ENCODE data around the gene CCT7. TPM values are rescaled to one million over a fixed set of nuclear protein-coding genes. Genes with fewer than 3 reads are reported as not detected.

The CCT7 gene
- polyA plus RNA-seq, 1 of the 3 experiments (the other 2 are of a cell fraction), result 369 TPM

- Histone ChIP-seq H3F3A (replicated peaks; ENCODE audit: insufficient read depth) (no peaks in the 10 kb centered on the region), H3K4me1 (ENCODE audit: control insufficient read depth in 1 of 2, insufficient read depth in 2 of 2, low read depth in 1 of 2, low read length in 1 of 2) (no peaks in the 10 kb centered on the region; a peak in 1 of 4 replicates), H3K79me2 (ENCODE audit: insufficient read depth) (no peaks in the 10 kb centered on the region), H3K9ac (no peak overlapping the region), H3K4me2 (no peak overlapping the region), H2AFZ (ENCODE audit: low read depth) (no peak overlapping the region), H3K27ac (ENCODE audit: low read depth in 2 of 2, low read length in 1 of 2) (no peak overlapping the region), H3K9me2 (no peaks in the 10 kb centered on the region), H4K20me1 (ENCODE audit: insufficient read depth) (no peaks in the 10 kb centered on the region), H3K27me3 (ENCODE audit: insufficient read depth) (no peaks in the 10 kb centered on the region), H3K9me3 (no peaks in the 10 kb centered on the region), H3K36me3 (replicated peaks in 1 of 2; ENCODE audit: control insufficient read depth in 1 of 2, insufficient read depth in 2 of 2, low read length in 1 of 2) (no peaks in the 10 kb centered on the region), H3K4me3 (ENCODE audit: low read depth in 2 of 2, low read length in 1 of 2) (no peak overlapping the region)
- no peak for DNase-seq
- WGBS (ENCODE audit: low lambda C conversion rate), result 78% methylated on average over 19 of the region's 22 CpGs
- ChIA-PET CTCF (no interaction called here), POLR2A (no interaction called here)
- no peak for TF ChIP-seq GATA2 (CRISPR knock-in tag; IDR thresholded peaks at IDR 0.05)
- TF ChIP-seq TAF1 (IDR thresholded peaks at IDR 0.05; ENCODE audit: borderline replicate concordance, low read depth, low read length), result no peak
- no peak for TF ChIP-seq FOXM1 (IDR thresholded peaks at IDR 0.05; ENCODE audit: low read depth)
- TF ChIP-seq ZBTB33 (IDR thresholded peaks at IDR 0.05; ENCODE audit: borderline replicate concordance, low read depth), result no peak
- no peak for TF ChIP-seq FOSL2 (IDR thresholded peaks at IDR 0.05; ENCODE audit: borderline replicate concordance, low read depth)
- TF ChIP-seq RCOR1 (IDR thresholded peaks at IDR 0.05; ENCODE audit: low read length), result no peak
- TF ChIP-seq IRF3 (IDR thresholded peaks at IDR 0.05; ENCODE audit: low read depth, low read length), result no peak
Observed at GRCh38 chr2:73269686-73270465, 35.8 kb downstream of the CCT7 start.

GRCh38 chr2:73272270-73272669 is 38.2 kb downstream of the CCT7 start:
- H4K20me1 ChIP-seq (ENCODE audit: insufficient read depth), result no peaks in the 10 kb centered on the region
- no peak overlapping the region for H3K4me3 ChIP-seq (ENCODE audit: low read depth in 2 of 2, low read length in 1 of 2)
- POLR2A ChIA-PET, result interaction anchor here (1.2 kb wide), 1 partner anchor 15 kb away, joined by 6 read pairs; no protein-coding TSS in a partner anchor
- no peak for DNase-seq
- H3K27me3 ChIP-seq (ENCODE audit: insufficient read depth), result no peaks in the 10 kb centered on the region
- CTCF ChIA-PET, result interaction anchor here (0.9 to 1.5 kb wide), 3 partner anchors 18 to 379 kb away, joined by 3 to 5 read pairs (median 3); no protein-coding TSS in a partner anchor
- H3K79me2 ChIP-seq (ENCODE audit: insufficient read depth), result no peaks in the 10 kb centered on the region
- no peak overlapping the region for H3K4me2 ChIP-seq
- H3K9me2 ChIP-seq, result no peaks in the 10 kb centered on the region
- H3K36me3 ChIP-seq (replicated peaks in 1 of 2; ENCODE audit: control insufficient read depth in 1 of 2, insufficient read depth in 2 of 2, low read length in 1 of 2), result no peaks in the 10 kb centered on the region
- H3K27ac ChIP-seq (ENCODE audit: low read depth in 2 of 2, low read length in 1 of 2), result no peak overlapping the region
- no peak overlapping the region for H3K9ac ChIP-seq
- H3F3A ChIP-seq (replicated peaks; ENCODE audit: insufficient read depth), result no peaks in the 10 kb centered on the region
- no peaks in the 10 kb centered on the region for H3K4me1 ChIP-seq (ENCODE audit: control insufficient read depth in 1 of 2, insufficient read depth in 2 of 2, low read depth in 1 of 2, low read length in 1 of 2)
- H2AFZ ChIP-seq (ENCODE audit: low read depth), result no peak overlapping the region
- 83% methylated on average over 1 of the region's 1 CpG for WGBS (ENCODE audit: low lambda C conversion rate)
- H3K9me3 ChIP-seq, result no peaks in the 10 kb centered on the region
- TF ChIP-seq CHD2 (IDR thresholded peaks at IDR 0.05; ENCODE audit: low read length, partially characterized antibody) (no peak), MXI1 (IDR thresholded peaks at IDR 0.05; ENCODE audit: low read depth, low read length) (no peak), FOSL2 (IDR thresholded peaks at IDR 0.05; ENCODE audit: borderline replicate concordance, low read depth) (no peak), SMC3 (IDR thresholded peaks at IDR 0.05; ENCODE audit: low read depth, low read length) (no peak), RFX5 (IDR thresholded peaks at IDR 0.05; ENCODE audit: low read length) (no peak), PBX3 (IDR thresholded peaks at IDR 0.05) (no peak), JUND (IDR thresholded peaks at IDR 0.05) (no peak), NFIC (IDR thresholded peaks at IDR 0.05; ENCODE audit: borderline replicate concordance) (no peak), TCF12 (IDR thresholded peaks at IDR 0.05) (no peak), CTCF (IDR thresholded peaks at IDR 0.05) (no peak), EP300 (IDR thresholded peaks at IDR 0.05; ENCODE audit: borderline replicate concordance in 1 of 2, low read depth in 1 of 2, low read length in 1 of 2) (no peak), NRF1 (IDR thresholded peaks at IDR 0.05; ENCODE audit: low read depth, low read length) (no peak), POLR2AphosphoS5 (IDR thresholded peaks at IDR 0.05; ENCODE audit: low read depth, low read length) (no peak), USF2 (IDR thresholded peaks at IDR 0.05; ENCODE audit: borderline replicate concordance, low read depth, low read length) (no peak), TAF1 (IDR thresholded peaks at IDR 0.05; ENCODE audit: borderline replicate concordance, low read depth, low read length) (no peak), GABPA (IDR thresholded peaks at IDR 0.05; ENCODE audit: low read depth) (no peak)
